ENCODE data around the gene ZNF792. TPM values are rescaled to one million over a fixed set of nuclear protein-coding genes. Genes with fewer than 3 reads are reported as not detected.

The ZNF792 gene
- total RNA-seq, 1 donor from 2014 or later, result 7.0 TPM

- Histone ChIP-seq H3F3A (ENCODE audit: low read depth) (no peaks in the 10 kb centered on the region), H3K9ac (no peak overlapping the region), H2AFZ (replicated peaks) (no peak overlapping the region), H3K4me2 (no peak overlapping the region), H3K4me3 (no peak overlapping the region), H3K9me3 (ENCODE audit: low read depth) (no peaks in the 10 kb centered on the region), H3K27me3 (peaks cover 23% of the 10 kb centered on the region), H3K79me2 (ENCODE audit: low read depth) (no peaks in the 10 kb centered on the region), H3K27ac (no peak overlapping the region), H3K36me3 (no peaks in the 10 kb centered on the region), H3K4me1 (no peaks in the 10 kb centered on the region), H4K20me1 (ENCODE audit: low read depth) (no peaks in the 10 kb centered on the region)
- peaks cover 13% of the 10 kb centered on the region for H3K27me3 Mint-ChIP-seq (ENCODE audit: insufficient read depth, low read depth)
- no peak overlapping the region for H3K27ac Mint-ChIP-seq
- TF ChIP-seq CTCF (IDR thresholded peaks at IDR 0.05) (no peak), EZH2phosphoT487 (IDR thresholded peaks at IDR 0.05) (no peak), EZH2 (IDR thresholded peaks at IDR 0.05) (no peak)
- no peaks in the 10 kb centered on the region for H3K36me3 Mint-ChIP-seq
- DNase-seq (ENCODE audit: low spot score), result no peak
- H3K9me3 Mint-ChIP-seq, result peaks cover 10% of the 10 kb centered on the region
- H3K4me1 Mint-ChIP-seq, result no peaks in the 10 kb centered on the region
- no peak overlapping the region for H3K4me3 Mint-ChIP-seq
Measured at GRCh38 chr19:34910770-34911169, 53.3 kb downstream of the ZNF792 start.

Other genes starting within 250 kb of the ZNF792 start
- 20.2 and 21.7 TPM in 2 replicates for gene ZNF181, start 230.0 kb downstream of the ZNF792 start, total RNA-seq (ENCODE audit: low replicate concordance)
- 7.6 and 12.7 TPM in 2 replicates for gene ZNF599, start 191.0 kb downstream of the ZNF792 start, total RNA-seq (ENCODE audit: low replicate concordance)
- gene ZNF30, start 37.3 kb downstream of the ZNF792 start, total RNA-seq (ENCODE audit: low replicate concordance), result 7.6 and 10.3 TPM in 2 replicates
- 27.2 and 51.0 TPM in 2 replicates for gene GRAMD1A, start 36.1 kb upstream of the ZNF792 start, total RNA-seq (ENCODE audit: low replicate concordance)
- gene SCN1B, start 66.2 kb upstream of the ZNF792 start, total RNA-seq (ENCODE audit: low replicate concordance), result 2.2 and 3.9 TPM in 2 replicates
- 0.30 and 2.2 TPM in 2 replicates for gene HPN, start 77.5 kb upstream of the ZNF792 start, total RNA-seq (ENCODE audit: low replicate concordance)
- gene FXYD3, start 151.6 kb upstream of the ZNF792 start, total RNA-seq (ENCODE audit: low replicate concordance), result not detected in 2 replicates
- 0.81 TPM in 1 of 2 replicates, not detected in the other for gene LGI4, start 170.8 kb upstream of the ZNF792 start, total RNA-seq (ENCODE audit: low replicate concordance)
- 0.46 TPM in 1 of 2 replicates, not detected in the other for gene FXYD1, start 174.6 kb upstream of the ZNF792 start, total RNA-seq (ENCODE audit: low replicate concordance)
- gene FXYD7, start 179.0 kb upstream of the ZNF792 start, total RNA-seq (ENCODE audit: low replicate concordance), result 0.13 and 0.56 TPM in 2 replicates
- 7.8 and 11.6 TPM in 2 replicates for gene FXYD5, start 190.5 kb upstream of the ZNF792 start, total RNA-seq (ENCODE audit: low replicate concordance)

All from neural progenitor cell (in vitro differentiated cells).